ENCODE results near the gene NRXN3.

DNA sequence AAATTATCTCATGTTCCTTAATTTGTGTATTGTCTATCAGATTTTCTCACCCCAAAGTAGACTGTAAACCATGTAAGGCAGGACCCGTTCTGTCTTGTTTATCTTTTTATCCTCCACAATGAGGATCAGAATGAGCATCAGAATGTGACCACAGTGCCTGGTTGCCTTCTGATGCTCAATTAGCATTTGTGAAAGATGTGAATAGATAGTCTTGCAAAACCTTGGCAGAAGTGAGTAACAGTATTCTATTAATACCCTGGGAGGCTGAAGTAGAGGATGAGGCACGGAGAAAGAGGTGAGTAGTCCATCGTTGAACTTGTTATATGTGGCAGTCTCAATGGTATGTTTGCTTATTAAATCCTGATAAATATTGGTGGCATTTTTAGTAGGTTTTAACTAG lies 781.4 kb downstream of the NRXN3 start:
- TF ChIP-seq TARDBP (IDR thresholded peaks at IDR 0.05) (no peak), L3MBTL2 (conservative IDR thresholded peaks at IDR 0.05) (no peak), ELF4 (IDR thresholded peaks at IDR 0.05) (no peak), BHLHE40 (IDR thresholded peaks at IDR 0.05; ENCODE audit: borderline replicate concordance) (no peak), ZNF384 (IDR thresholded peaks at IDR 0.05) (no peak), SP1 (IDR thresholded peaks at IDR 0.05) (no peak)
- TF ChIP-seq, protein P1, sequence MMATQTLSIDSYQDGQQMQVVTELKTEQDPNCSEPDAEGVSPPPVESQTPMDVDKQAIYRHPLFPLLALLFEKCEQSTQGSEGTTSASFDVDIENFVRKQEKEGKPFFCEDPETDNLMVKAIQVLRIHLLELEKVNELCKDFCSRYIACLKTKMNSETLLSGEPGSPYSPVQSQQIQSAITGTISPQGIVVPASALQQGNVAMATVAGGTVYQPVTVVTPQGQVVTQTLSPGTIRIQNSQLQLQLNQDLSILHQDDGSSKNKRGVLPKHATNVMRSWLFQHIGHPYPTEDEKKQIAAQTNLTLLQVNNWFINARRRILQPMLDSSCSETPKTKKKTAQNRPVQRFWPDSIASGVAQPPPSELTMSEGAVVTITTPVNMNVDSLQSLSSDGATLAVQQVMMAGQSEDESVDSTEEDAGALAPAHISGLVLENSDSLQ (IDR thresholded peaks at IDR 0.05) = no peak

Data from HEK293T (cell line).